Tibial nerve (tissue), 4 donors: ENCODE results near the gene TMEM62. TPM values are rescaled to one million over a fixed set of nuclear protein-coding genes. Genes with fewer than 3 reads are reported as not detected.

ENCODE experiments used
- DNase-seq, 2 donors: peaks; one replicate each; pipeline ENCODE4 v3.0.0-alpha.2; 2019; ENCODE audit warnings: low spot score in 2 of 2
- H3K27ac ChIP-seq, 4 donors: fragments of 200-600 bp; sonication (generic) in 3 of 4; one replicate each; pipeline ENCODE4 v1.5.1; 2017 to 2019; ENCODE audit warnings: mild to moderate bottlenecking in 1 of 4
- H3K27me3 ChIP-seq, 2 donors: fragments of 200-600 bp; sonication (generic) in 1 of 2; one replicate each; pipeline versions ENCODE4 v1.5.1 to v1.6.0; 2017 to 2019
- H3K36me3 ChIP-seq, 3 donors: fragments of 200-600 bp; sonication (generic); one replicate each; pipeline ENCODE4 v1.5.1; 2018 to 2019
- H3K4me1 ChIP-seq, 4 donors: fragments of 200-600 bp; sonication (generic) in 3 of 4; one replicate each; pipeline ENCODE4 v1.5.1; 2017 to 2019
- H3K4me3 ChIP-seq, 4 donors: fragments of 200-600 bp; sonication (generic) in 3 of 4; one replicate each; pipeline ENCODE4 v1.5.1; 2017 to 2019; ENCODE audit warnings: mild to moderate bottlenecking in 1 of 4, moderate library complexity in 1 of 4
- H3K9me3 ChIP-seq, 4 donors: fragments of 200-600 bp; sonication (generic) in 3 of 4; one replicate each; pipeline ENCODE4 v1.5.1; 2017 to 2019
- EP300 ChIP-seq, 2 donors: sonication (generic); formaldehyde crosslinking; IDR thresholded peaks; one replicate each; pipeline ENCODE4 v1.6.1; 2017; ENCODE audit warnings: antibody characterized with exemption in 2 of 2, mild to moderate bottlenecking in 1 of 2
- POLR2A ChIP-seq, 2 donors: fragments of 450-650 bp; IDR thresholded peaks; one replicate each; pipeline ENCODE4 v1.6.1; 2017; ENCODE audit warnings: antibody characterized with exemption in 2 of 2, mild to moderate bottlenecking in 2 of 2, moderate library complexity in 2 of 2
- WGBS, 2 donors: methylation state at CpG; one replicate each; pipeline ENCODE4 v1.1.5; 2018; 5-methylcytosine and 5-hydroxymethylcytosine counted together
- total RNA-seq, 4 donors: library from RNA; depleted of rRNA; stranded (reverse); fragments of >200 nt; gene quantifications; one replicate each; pipeline ENCODE4 v1.1.0, GENCODE V29; 2016
- TF ChIP-seq, protein P1 (sequence below), 5 experiments: fragments of 200-600 bp in 3 of 5; fragments of 450-650 bp in 2 of 5; sonication (generic) in 3 of 5; IDR thresholded peaks; one replicate each; pipeline ENCODE4 v1.5.1; 2016 to 2019; ENCODE audit warnings: antibody characterized with exemption in 5 of 5, mild to moderate bottlenecking in 3 of 5, moderate library complexity in 2 of 5

TMEM62 gene
- total RNA-seq, 4 donors from 2014 or later: 19.5 to 49.8 (median 35.6) TPM

- WGBS, 2 donors: 35 to 45% methylated on average over 1 of the region's 1 CpG
- H3K4me1 ChIP-seq: peaks cover 0 to 7% (median 0%) of the 10 kb centered on the region in 4 donors
- H3K4me3 ChIP-seq: no peak overlapping the region
- peaks cover 0 to 2% of the 10 kb centered on the region in 2 donors for H3K27me3 ChIP-seq
- no peak overlapping the region for H3K27ac ChIP-seq
- no peak for TF ChIP-seq EP300 (IDR thresholded peaks at IDR 0.05)
- TF ChIP-seq, protein P1, sequence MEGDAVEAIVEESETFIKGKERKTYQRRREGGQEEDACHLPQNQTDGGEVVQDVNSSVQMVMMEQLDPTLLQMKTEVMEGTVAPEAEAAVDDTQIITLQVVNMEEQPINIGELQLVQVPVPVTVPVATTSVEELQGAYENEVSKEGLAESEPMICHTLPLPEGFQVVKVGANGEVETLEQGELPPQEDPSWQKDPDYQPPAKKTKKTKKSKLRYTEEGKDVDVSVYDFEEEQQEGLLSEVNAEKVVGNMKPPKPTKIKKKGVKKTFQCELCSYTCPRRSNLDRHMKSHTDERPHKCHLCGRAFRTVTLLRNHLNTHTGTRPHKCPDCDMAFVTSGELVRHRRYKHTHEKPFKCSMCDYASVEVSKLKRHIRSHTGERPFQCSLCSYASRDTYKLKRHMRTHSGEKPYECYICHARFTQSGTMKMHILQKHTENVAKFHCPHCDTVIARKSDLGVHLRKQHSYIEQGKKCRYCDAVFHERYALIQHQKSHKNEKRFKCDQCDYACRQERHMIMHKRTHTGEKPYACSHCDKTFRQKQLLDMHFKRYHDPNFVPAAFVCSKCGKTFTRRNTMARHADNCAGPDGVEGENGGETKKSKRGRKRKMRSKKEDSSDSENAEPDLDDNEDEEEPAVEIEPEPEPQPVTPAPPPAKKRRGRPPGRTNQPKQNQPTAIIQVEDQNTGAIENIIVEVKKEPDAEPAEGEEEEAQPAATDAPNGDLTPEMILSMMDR (IDR thresholded peaks at IDR 0.05): no peak
- TF ChIP-seq POLR2A (IDR thresholded peaks at IDR 0.05): no peak
- no peaks in the 10 kb centered on the region for H3K9me3 ChIP-seq
- no peaks in the 10 kb centered on the region for H3K36me3 ChIP-seq
- DNase-seq: no peak
Observed at GRCh38 chr15:43118286-43118685, 15.1 kb upstream of the TMEM62 start.

- Histone ChIP-seq H3K36me3 (no peaks in the 10 kb centered on the region), H3K27ac (no peak overlapping the region)
- 86 to 88% methylated on average over 2 of the region's 2 CpGs for WGBS, 2 donors
Observed at GRCh38 chr15:43118829-43119228, 14.6 kb upstream of the TMEM62 start.

GRCh38 chr15:43121863-43122262, 11.5 kb upstream of the TMEM62 start:
- TF ChIP-seq, protein P1 (IDR thresholded peaks at IDR 0.05): no peak
- no peak for TF ChIP-seq POLR2A (IDR thresholded peaks at IDR 0.05)
- TF ChIP-seq EP300 (IDR thresholded peaks at IDR 0.05): no peak
- WGBS, 2 donors: 64 to 75% methylated on average over 2 of the region's 2 CpGs
- no peak overlapping the region for H3K4me3 ChIP-seq
- H3K4me1 ChIP-seq: peaks cover 0 to 7% (median 0%) of the 10 kb centered on the region in 4 donors
- H3K9me3 ChIP-seq: no peaks in the 10 kb centered on the region
- peaks cover 0 to 2% of the 10 kb centered on the region in 2 donors for H3K27me3 ChIP-seq
- no peaks in the 10 kb centered on the region for H3K36me3 ChIP-seq
- no peak for DNase-seq
- H3K27ac ChIP-seq: peak overlapping the region in 1 of 4 donors; percentile 88

More at GRCh38 chr15:43118829-43119228, 14.6 kb upstream of the TMEM62 start:
- H3K27me3 ChIP-seq: peaks cover 0 to 2% of the 10 kb centered on the region in 2 donors
- no peak overlapping the region for H3K4me3 ChIP-seq
- no peak for DNase-seq
- TF ChIP-seq, protein P1 (IDR thresholded peaks at IDR 0.05): no peak
- TF ChIP-seq POLR2A (IDR thresholded peaks at IDR 0.05) (no peak), EP300 (IDR thresholded peaks at IDR 0.05) (no peak)
- H3K4me1 ChIP-seq: peaks cover 0 to 7% (median 0%) of the 10 kb centered on the region in 4 donors
- no peaks in the 10 kb centered on the region for H3K9me3 ChIP-seq

GRCh38 chr15:43125100-43125661, 8.2 kb upstream of the TMEM62 start:
- DNase-seq: no peak
- Histone ChIP-seq H3K36me3 (no peaks in the 10 kb centered on the region), H3K27me3 (peaks cover 0 to 2% of the 10 kb centered on the region in 2 donors), H3K27ac (no peak overlapping the region), H3K4me1 (peaks cover 0 to 7% (median 0%) of the 10 kb centered on the region in 4 donors), H3K9me3 (peaks cover 0 to 3% (median 0%) of the 10 kb centered on the region in 4 donors), H3K4me3 (no peak overlapping the region)
- TF ChIP-seq POLR2A (IDR thresholded peaks at IDR 0.05) (no peak), EP300 (IDR thresholded peaks at IDR 0.05) (no peak)
- TF ChIP-seq, protein P1 (IDR thresholded peaks at IDR 0.05): no peak
- 58 to 83% methylated on average over 3 of the region's 3 CpGs for WGBS, 2 donors

GRCh38 chr15:43126356-43126755, 7.0 kb upstream of the TMEM62 start:
- whole genome bisulfite sequencing, 2 donors: 87% methylated on average over 6 of the region's 6 CpGs
- peaks cover 0 to 3% (median 0%) of the 10 kb centered on the region in 4 donors for H3K9me3 ChIP-seq

More at GRCh38 chr15:43126356-43126755, 7.0 kb upstream of the TMEM62 start:
- no peak overlapping the region for H3K4me3 ChIP-seq
- peaks cover 0 to 2% of the 10 kb centered on the region in 2 donors for H3K27me3 ChIP-seq
- no peak for DNase-seq
- no peak for TF ChIP-seq POLR2A (IDR thresholded peaks at IDR 0.05)
- TF ChIP-seq, protein P1 (IDR thresholded peaks at IDR 0.05): no peak
- TF ChIP-seq EP300 (IDR thresholded peaks at IDR 0.05): no peak
- peaks cover 0 to 7% (median 0%) of the 10 kb centered on the region in 4 donors for H3K4me1 ChIP-seq
- H3K36me3 ChIP-seq: no peaks in the 10 kb centered on the region
- no peak overlapping the region for H3K27ac ChIP-seq
